Measurements from ENCODE around the gene MAN1C1.

MAN1C1 gene

GRCh38 chr1:25690396-25690956 lies 73.9 kb downstream of the MAN1C1 start:
- peaks cover 2% of the 10 kb centered on the region for H3K27me3 Mint-ChIP-seq (ENCODE audit: low read depth)
- H3K36me3 Mint-ChIP-seq (ENCODE audit: low read depth): no peaks in the 10 kb centered on the region
- H3K9me3 Mint-ChIP-seq: no peaks in the 10 kb centered on the region
- H3K27ac Mint-ChIP-seq: peak overlapping the region in 2 of 3 experiments; percentile 58 to 76
- TF ChIP-seq CTCF (IDR thresholded peaks at IDR 0.05; ENCODE audit: unreplicated experiment in 3 of 3): no peak
- no peak overlapping the region for H3K4me3 Mint-ChIP-seq
- peaks cover 51% of the 10 kb centered on the region for H3K4me1 Mint-ChIP-seq

- H3K36me3 Mint-ChIP-seq (ENCODE audit: low read depth): no peaks in the 10 kb centered on the region
- H3K4me3 Mint-ChIP-seq: no peak overlapping the region
- no peaks in the 10 kb centered on the region for H3K27me3 Mint-ChIP-seq (ENCODE audit: low read depth)
- H3K27ac Mint-ChIP-seq: peak overlapping the region in 1 of 3 experiments; percentile 24
- H3K9me3 Mint-ChIP-seq: no peaks in the 10 kb centered on the region
- peaks cover 54% of the 10 kb centered on the region for H3K4me1 Mint-ChIP-seq
- no peak for TF ChIP-seq CTCF (IDR thresholded peaks at IDR 0.05; ENCODE audit: unreplicated experiment in 3 of 3)
Observed at GRCh38 chr1:25691211-25691610, 74.6 kb downstream of the MAN1C1 start.

- no peaks in the 10 kb centered on the region for H3K9me3 Mint-ChIP-seq
- peaks cover 55% of the 10 kb centered on the region for H3K4me1 Mint-ChIP-seq
- no peaks in the 10 kb centered on the region for H3K27me3 Mint-ChIP-seq (ENCODE audit: low read depth)
- H3K27ac Mint-ChIP-seq: peak overlapping the region; percentile 94 to 97 (median 95)
- H3K4me3 Mint-ChIP-seq: no peak overlapping the region
- H3K36me3 Mint-ChIP-seq (ENCODE audit: low read depth): no peaks in the 10 kb centered on the region
- TF ChIP-seq CTCF (IDR thresholded peaks at IDR 0.05; ENCODE audit: unreplicated experiment in 3 of 3): peak; percentile 35 to 58 (median 39)
Observed at GRCh38 chr1:25692560-25692959, 76.0 kb downstream of the MAN1C1 start.

- Mint-ChIP-seq H3K4me1 (peaks cover 54% of the 10 kb centered on the region), H3K4me3 (peak overlapping the region in 2 of 3 experiments; percentile 15 to 26), H3K36me3 (ENCODE audit: low read depth) (no peaks in the 10 kb centered on the region), H3K27ac (peak overlapping the region; percentile 94 to 99 (median 97)), H3K9me3 (no peaks in the 10 kb centered on the region), H3K27me3 (ENCODE audit: low read depth) (no peaks in the 10 kb centered on the region)
- TF ChIP-seq CTCF (IDR thresholded peaks at IDR 0.05; ENCODE audit: unreplicated experiment in 3 of 3): peak; percentile 19 to 27 (median 26)
Observed at GRCh38 chr1:25694167-25695007, 77.8 kb downstream of the MAN1C1 start.

GRCh38 chr1:25695090-25695770 lies 78.6 kb downstream of the MAN1C1 start:
- Mint-ChIP-seq H3K36me3 (ENCODE audit: low read depth) (no peaks in the 10 kb centered on the region), H3K27me3 (ENCODE audit: low read depth) (no peaks in the 10 kb centered on the region), H3K4me3 (peak overlapping the region in 2 of 3 experiments; percentile 15 to 19), H3K9me3 (no peaks in the 10 kb centered on the region), H3K27ac (peak overlapping the region; percentile 94 to 99 (median 97)), H3K4me1 (peaks cover 62% of the 10 kb centered on the region)
- peak in 2 of 3 experiments; percentile 5 to 12 for TF ChIP-seq CTCF (IDR thresholded peaks at IDR 0.05; ENCODE audit: unreplicated experiment in 3 of 3)

Measured in nephron (organoid).